Spleen (tissue), 11 donors: Measurements from ENCODE around the gene SASH1. TPM values are rescaled to one million over a fixed set of nuclear protein-coding genes. Genes with fewer than 3 reads are reported as not detected.

Experiments
- DNase-seq: peaks from one replicate; pipeline ENCODE4 v3.0.0-alpha.2; 2020
- H3K27ac ChIP-seq, 8 donors: fragments of 200-600 bp; sonication (generic) in 7 of 8; 1 replicate in 4 of 8; 2 replicates in 4 of 8; pipeline versions ENCODE4 v1.5.0 to v1.8.0; 2016 to 2021; ENCODE audit warnings: inconsistent platforms in 4 of 8, mild to moderate bottlenecking in 4 of 8, moderate library complexity in 1 of 8
- H3K27me3 ChIP-seq, 7 donors: fragments of 200-600 bp; sonication (generic) in 6 of 7; replicated peaks in 1 of 7; 1 replicate in 4 of 7; 2 replicates in 3 of 7; pipeline versions ENCODE4 v1.5.0 to v1.8.0; 2016 to 2021; ENCODE audit warnings: inconsistent platforms in 3 of 7, mild to moderate bottlenecking in 1 of 7
- H3K36me3 ChIP-seq, 6 donors: fragments of 200-600 bp; sonication (generic) in 5 of 6; 1 replicate in 4 of 6; 2 replicates in 2 of 6; pipeline versions ENCODE4 v1.5.0 to v1.8.0; 2016 to 2021; ENCODE audit warnings: inconsistent platforms in 2 of 6
- H3K4me1 ChIP-seq, 6 donors: fragments of 200-600 bp; sonication (generic) in 5 of 6; 1 replicate in 3 of 6; 2 replicates in 3 of 6; pipeline versions ENCODE4 v1.5.0 to v1.8.0; 2016 to 2021; ENCODE audit warnings: inconsistent platforms in 3 of 6
- H3K4me3 ChIP-seq, 8 donors: fragments of 200-600 bp; sonication (generic) in 7 of 8; 1 replicate in 4 of 8; 2 replicates in 4 of 8; pipeline versions ENCODE4 v1.5.0 to v1.8.0; 2016 to 2021; ENCODE audit warnings: inconsistent platforms in 4 of 8, mild to moderate bottlenecking in 4 of 8, moderate library complexity in 2 of 8
- H3K9me3 ChIP-seq, 8 donors: fragments of 200-600 bp; sonication (generic) in 7 of 8; 1 replicate in 4 of 8; 2 replicates in 4 of 8; pipeline versions ENCODE4 v1.5.0 to v1.8.0; 2016 to 2021; ENCODE audit warnings: inconsistent platforms in 4 of 8
- POLR2A ChIP-seq, 3 donors: fragments of 450-650 bp; IDR thresholded peaks; one replicate each; pipeline ENCODE4 v1.5.1; 2017; ENCODE audit warnings: antibody characterized with exemption in 3 of 3, mild to moderate bottlenecking in 1 of 3
- POLR2AphosphoS5 ChIP-seq, 3 donors: sonication (generic); formaldehyde crosslinking; IDR thresholded peaks; one replicate each; pipeline ENCODE4 v1.5.1; 2017; ENCODE audit warnings: antibody characterized with exemption in 3 of 3
- WGBS, 5 donors: extraction: QIAGEN DNeasy Blood & Tissue Kit in 3 of 5; methylation state at CpG; one replicate each; pipeline versions ENCODE4 v1.1.5 to v1.1.7; 2013 to 2018; 5-methylcytosine and 5-hydroxymethylcytosine counted together
- intact Hi-C: fragments of 100-400 bp; cut with DNase I; formaldehyde crosslinking; loops from one replicate; pipeline ENCODE4 v1.15.0; 2023; ENCODE audit warnings: low total_unique reads
- polyA plus RNA-seq, 3 donors: library from polyadenylated mRNA; stranded (reverse); fragments of 200-250 nt; gene quantifications; one replicate each; pipeline ENCODE4 v1.2.1, GENCODE V29; 2013
- total RNA-seq, 7 donors: library from RNA; depleted of rRNA in 3 of 7; stranded (reverse); fragments of >200 nt in 3 of 7; fragmentation: NEBNext Ultra II Directional in 4 of 7; extraction: Animal tissue kit (Norgen Biotek cat#: 25700) in 4 of 7; gene quantifications; one replicate each; pipeline versions ENCODE4 v1.1.0 to v1.2.1, GENCODE V29; 2016 to 2021
- TF ChIP-seq, protein P1 (sequence below), 11 experiments: fragments of 200-600 bp in 7 of 11; fragments of 450-650 bp in 4 of 11; sonication (generic) in 4 of 11; IDR thresholded peaks in 8 of 11; conservative IDR thresholded peaks in 3 of 11; 1 replicate in 7 of 11; 2 replicates in 4 of 11; pipeline versions ENCODE4 v1.4.0 to v1.8.0; 2016 to 2021; ENCODE audit warnings: antibody characterized with exemption in 11 of 11, inconsistent platforms in 4 of 11, mild to moderate bottlenecking in 1 of 11
- donor health status: healthy with polysubstance abuse.
- donor health status: DM: no; HTN: no; CAD: no; lungs with moderate emphysema.
- donor health status: DM: no; HTN: no; CAD: no.
- donor health status: Bipolar disorder and iron deficiency.
- donor health status: healthy.
- donor health status: DM: no; HTN: no; CAD: no.
- donor health status: DM: yes; HTN: yes; CAD: no.

The SASH1 gene
- total and polyA plus RNA-seq, 10 donors: 3.9 to 103 (median 57.9) TPM

DNA sequence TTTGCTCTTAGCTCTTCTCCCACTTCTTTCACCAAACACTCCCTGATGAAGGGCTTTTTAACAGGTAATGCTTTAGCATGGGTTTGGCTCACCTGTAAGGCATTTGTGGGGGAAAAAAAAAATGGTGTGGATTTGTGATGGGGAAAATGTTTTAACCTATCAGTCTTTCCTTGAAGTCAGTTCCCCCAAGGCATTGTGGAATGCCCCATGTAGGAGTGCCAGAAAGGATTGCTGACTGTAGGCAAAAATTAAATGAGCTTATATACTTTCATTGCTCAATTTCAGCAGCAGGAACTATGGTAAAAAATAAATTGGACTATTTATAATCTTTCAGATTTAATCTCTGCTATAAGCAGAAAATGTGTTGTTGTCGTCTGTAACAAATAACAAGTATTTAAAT lies 10.6 kb upstream of the SASH1 start:
- no peak overlapping the region for H3K27ac ChIP-seq
- DNase-seq: no peak
- WGBS, 5 donors: 71 to 88% (median 79%) methylated on average over 1 of the region's 1 CpG
- intact Hi-C loops: no loop called here
- no peaks in the 10 kb centered on the region for H3K9me3 ChIP-seq
- H3K4me1 ChIP-seq: peaks cover 5 to 24% (median 14%) of the 10 kb centered on the region in 6 donors
- no peaks in the 10 kb centered on the region for H3K36me3 ChIP-seq
- H3K27me3 ChIP-seq: peaks cover 0 to 7% (median 0%) of the 10 kb centered on the region in 7 donors
- TF ChIP-seq POLR2AphosphoS5 (IDR thresholded peaks at IDR 0.05) (no peak), POLR2A (IDR thresholded peaks at IDR 0.05) (no peak)
- TF ChIP-seq, protein P1, sequence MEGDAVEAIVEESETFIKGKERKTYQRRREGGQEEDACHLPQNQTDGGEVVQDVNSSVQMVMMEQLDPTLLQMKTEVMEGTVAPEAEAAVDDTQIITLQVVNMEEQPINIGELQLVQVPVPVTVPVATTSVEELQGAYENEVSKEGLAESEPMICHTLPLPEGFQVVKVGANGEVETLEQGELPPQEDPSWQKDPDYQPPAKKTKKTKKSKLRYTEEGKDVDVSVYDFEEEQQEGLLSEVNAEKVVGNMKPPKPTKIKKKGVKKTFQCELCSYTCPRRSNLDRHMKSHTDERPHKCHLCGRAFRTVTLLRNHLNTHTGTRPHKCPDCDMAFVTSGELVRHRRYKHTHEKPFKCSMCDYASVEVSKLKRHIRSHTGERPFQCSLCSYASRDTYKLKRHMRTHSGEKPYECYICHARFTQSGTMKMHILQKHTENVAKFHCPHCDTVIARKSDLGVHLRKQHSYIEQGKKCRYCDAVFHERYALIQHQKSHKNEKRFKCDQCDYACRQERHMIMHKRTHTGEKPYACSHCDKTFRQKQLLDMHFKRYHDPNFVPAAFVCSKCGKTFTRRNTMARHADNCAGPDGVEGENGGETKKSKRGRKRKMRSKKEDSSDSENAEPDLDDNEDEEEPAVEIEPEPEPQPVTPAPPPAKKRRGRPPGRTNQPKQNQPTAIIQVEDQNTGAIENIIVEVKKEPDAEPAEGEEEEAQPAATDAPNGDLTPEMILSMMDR (IDR thresholded peaks at IDR 0.05 in 8 of 11, conservative IDR thresholded peaks at IDR 0.05 in 3 of 11): no peak
- no peak overlapping the region for H3K4me3 ChIP-seq

GRCh38 chr6:148336901-148337300 lies 5.7 kb upstream of the SASH1 start:
- Histone ChIP-seq H3K4me3 (no peak overlapping the region), H3K27me3 (peaks cover 0 to 30% (median 1%) of the 10 kb centered on the region in 7 donors), H3K36me3 (no peaks in the 10 kb centered on the region), H3K4me1 (peaks cover 0 to 7% (median 4%) of the 10 kb centered on the region in 6 donors), H3K27ac (no peak overlapping the region), H3K9me3 (no peaks in the 10 kb centered on the region)
- DNase-seq: no peak
- TF ChIP-seq, protein P1 (IDR thresholded peaks at IDR 0.05 in 8 of 11, conservative IDR thresholded peaks at IDR 0.05 in 3 of 11): no peak
- TF ChIP-seq POLR2A (IDR thresholded peaks at IDR 0.05) (no peak), POLR2AphosphoS5 (IDR thresholded peaks at IDR 0.05) (no peak)
- WGBS, 5 donors: 93 to 96% (median 95%) methylated on average over 9 of the region's 9 CpGs
- intact Hi-C loops: no loop called here

DNA sequence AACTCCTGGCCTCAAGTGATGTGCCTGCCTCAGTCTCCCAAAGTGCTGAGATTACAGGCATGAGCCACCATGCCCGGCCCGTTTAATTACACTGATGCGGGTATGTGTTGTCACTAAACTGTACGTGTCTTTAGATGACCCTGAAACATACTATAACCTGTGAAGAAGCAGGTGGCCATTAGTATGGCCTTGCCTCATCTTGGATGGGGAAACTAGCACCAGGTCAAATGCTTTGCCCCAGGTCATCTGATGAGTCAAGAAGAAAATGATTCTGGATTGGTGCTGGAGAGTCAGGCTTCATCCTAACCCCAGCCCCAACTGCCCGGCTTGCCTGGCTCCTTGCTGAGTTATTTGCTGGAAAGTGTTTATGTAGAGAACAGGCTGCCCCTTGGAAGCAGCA lies 2.9 kb upstream of the SASH1 start:
- TF ChIP-seq, protein P1 (IDR thresholded peaks at IDR 0.05 in 8 of 11, conservative IDR thresholded peaks at IDR 0.05 in 3 of 11): no peak
- TF ChIP-seq POLR2A (IDR thresholded peaks at IDR 0.05) (no peak), POLR2AphosphoS5 (IDR thresholded peaks at IDR 0.05) (no peak)
- Histone ChIP-seq H3K4me3 (no peak overlapping the region), H3K27me3 (peaks cover 0 to 55% (median 5%) of the 10 kb centered on the region in 7 donors), H3K4me1 (peaks cover 0 to 26% (median 12%) of the 10 kb centered on the region in 6 donors), H3K36me3 (no peaks in the 10 kb centered on the region), H3K27ac (no peak overlapping the region), H3K9me3 (no peaks in the 10 kb centered on the region)
- intact Hi-C loops: no loop called here
- whole genome bisulfite sequencing, 5 donors: 96 to 99% (median 97%) methylated on average over 5 of the region's 5 CpGs
- no peak for DNase-seq

DNA sequence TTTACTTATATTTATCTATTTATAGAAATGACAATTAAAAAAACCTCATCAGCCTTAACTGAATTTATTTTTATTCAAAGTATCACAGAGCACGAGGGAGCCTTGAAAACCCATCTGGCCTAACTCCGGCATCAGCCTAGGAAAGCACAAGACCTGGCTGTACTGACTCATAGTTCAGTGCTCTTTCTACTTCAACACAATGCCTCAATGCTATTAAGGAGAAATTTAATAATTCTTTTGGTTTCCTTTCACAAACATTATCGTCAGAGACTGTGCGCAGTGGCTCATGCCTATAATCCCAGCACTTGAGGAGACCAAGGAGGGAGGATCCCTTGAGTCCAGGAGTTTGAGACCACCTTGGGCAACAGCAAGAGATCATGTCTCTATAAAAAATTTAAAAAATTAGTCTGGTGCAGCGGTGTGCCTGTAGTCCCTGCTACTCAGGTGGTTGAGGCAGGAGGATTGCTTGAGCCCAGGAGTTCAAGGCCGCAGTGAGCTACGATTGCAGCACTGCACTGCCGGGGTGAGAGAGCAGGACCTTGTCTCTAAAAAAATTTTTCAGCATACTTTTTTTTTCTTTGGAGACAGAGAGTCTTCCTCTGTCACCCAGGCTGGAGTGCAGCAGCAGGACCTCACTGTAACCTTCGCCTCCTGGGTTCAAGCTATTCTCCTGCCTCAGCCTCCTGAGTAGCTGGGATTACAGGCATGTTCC lies 1.9 kb upstream of the SASH1 start:
- H3K27ac ChIP-seq: no peak overlapping the region
- TF ChIP-seq POLR2AphosphoS5 (IDR thresholded peaks at IDR 0.05) (no peak), POLR2A (IDR thresholded peaks at IDR 0.05) (no peak)
- TF ChIP-seq, protein P1 (IDR thresholded peaks at IDR 0.05 in 8 of 11, conservative IDR thresholded peaks at IDR 0.05 in 3 of 11): no peak
- 89 to 96% (median 90%) methylated on average over 9 of the region's 9 CpGs for WGBS, 5 donors
- H3K4me3 ChIP-seq: no peak overlapping the region
- peaks cover 0 to 60% (median 5%) of the 10 kb centered on the region in 7 donors for H3K27me3 ChIP-seq
- no peaks in the 10 kb centered on the region for H3K9me3 ChIP-seq
- H3K36me3 ChIP-seq: no peaks in the 10 kb centered on the region
- DNase-seq: no peak
- H3K4me1 ChIP-seq: peaks cover 0 to 26% (median 12%) of the 10 kb centered on the region in 6 donors
- intact Hi-C loops: no loop called here
